Chondrocyte (in vitro differentiated cells): ENCODE data around the gene KCNH3. TPM values are rescaled to one million over a fixed set of nuclear protein-coding genes. Genes with fewer than 3 reads are reported as not detected.
"Not testable (repeated sequence)": the region's sequence is repeated elsewhere in the genome, so short reads cannot be mapped to it uniquely, and the experiment has no call there.

Experiments
- DNase-seq: peaks from one replicate; pipeline ENCODE4 v3.0.0; 2021; ENCODE audit warnings: mixed read lengths, low spot score
- H3K27ac Mint-ChIP-seq: one replicate; pipeline ENCODE4 v1.8.0; 2021; ENCODE audit warnings: mild to moderate bottlenecking, moderate library complexity, mixed read lengths; ENCODE audit not compliant: unreplicated experiment
- H3K27me3 Mint-ChIP-seq: 2 replicates; pipeline ENCODE4 v1.8.0; 2021; ENCODE audit warnings: low read depth, mixed read lengths
- H3K36me3 Mint-ChIP-seq: 2 replicates; pipeline ENCODE4 v1.8.0; 2021; ENCODE audit warnings: low read depth, mixed read lengths
- H3K4me1 Mint-ChIP-seq: 2 replicates; pipeline ENCODE4 v1.8.0; 2021; ENCODE audit warnings: low read depth, mild to moderate bottlenecking, mixed read lengths
- H3K4me3 Mint-ChIP-seq: one replicate; pipeline ENCODE4 v1.8.0; 2021; ENCODE audit warnings: mild to moderate bottlenecking, moderate library complexity, mixed read lengths; ENCODE audit not compliant: unreplicated experiment
- H3K9me3 Mint-ChIP-seq: 2 replicates; pipeline ENCODE4 v1.8.0; 2021; ENCODE audit warnings: low read depth, mixed read lengths
- total RNA-seq: library from RNA; stranded (reverse); gene quantifications from 3 replicates; pipeline ENCODE4 v1.2.1, GENCODE V29; 2021
- TF ChIP-seq, protein P1 (sequence below): fragments of 200-600 bp; sonication (generic); IDR thresholded peaks from 2 replicates; pipeline ENCODE4 v1.5.0; 2021; ENCODE audit warnings: antibody characterized with exemption, mild to moderate bottlenecking, moderate library complexity

The KCNH3 gene
- total RNA-seq, 1 donor from 2014 or later: 0.27 TPM

DNA sequence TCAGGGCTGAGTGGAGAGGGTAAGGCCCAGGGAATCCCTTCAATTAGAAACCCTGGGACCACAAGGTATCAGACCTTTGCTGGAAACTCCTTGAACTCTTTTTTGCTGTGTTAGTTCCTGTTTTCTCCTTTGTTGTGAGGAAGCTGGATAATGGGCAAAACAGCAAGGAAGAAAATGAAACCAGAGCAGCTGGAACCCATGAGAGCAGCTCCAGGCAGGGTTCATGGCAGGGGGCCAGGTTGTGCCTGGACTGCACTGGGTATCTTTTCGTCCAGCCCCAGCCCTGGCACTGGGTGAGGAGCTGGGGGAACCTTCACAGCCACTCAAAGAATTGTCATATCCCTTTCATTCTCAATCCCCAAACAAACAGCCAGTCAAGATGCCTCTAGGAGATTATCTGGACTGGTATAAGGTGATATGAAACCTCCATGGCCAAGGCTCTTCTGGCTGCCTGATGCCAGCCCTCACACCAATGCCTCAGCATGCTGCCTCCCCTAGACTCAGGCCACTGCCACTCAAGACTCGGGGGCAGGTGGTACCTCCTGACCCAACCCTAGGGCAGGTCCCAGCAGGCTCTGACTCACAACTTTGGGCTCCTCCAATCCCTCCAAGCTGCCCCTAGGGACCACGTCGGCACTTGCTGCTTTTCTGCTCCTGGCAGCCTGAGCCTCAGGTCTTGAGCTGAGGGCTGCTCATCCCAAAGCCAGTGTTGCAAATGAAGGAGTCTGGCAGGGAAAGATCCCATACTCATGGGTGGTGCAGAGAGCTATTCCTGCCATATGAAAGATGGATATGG lies 50.1 kb downstream of the KCNH3 start:
- Mint-ChIP-seq H3K9me3 (peaks cover 8% of the 10 kb centered on the region), H3K27me3 (no peaks in the 10 kb centered on the region), H3K4me3 (no peak overlapping the region), H3K4me1 (peaks cover 38% of the 10 kb centered on the region), H3K27ac (no peak overlapping the region), H3K36me3 (peaks cover 6% of the 10 kb centered on the region)
- DNase-seq: no peak
- TF ChIP-seq, protein P1, sequence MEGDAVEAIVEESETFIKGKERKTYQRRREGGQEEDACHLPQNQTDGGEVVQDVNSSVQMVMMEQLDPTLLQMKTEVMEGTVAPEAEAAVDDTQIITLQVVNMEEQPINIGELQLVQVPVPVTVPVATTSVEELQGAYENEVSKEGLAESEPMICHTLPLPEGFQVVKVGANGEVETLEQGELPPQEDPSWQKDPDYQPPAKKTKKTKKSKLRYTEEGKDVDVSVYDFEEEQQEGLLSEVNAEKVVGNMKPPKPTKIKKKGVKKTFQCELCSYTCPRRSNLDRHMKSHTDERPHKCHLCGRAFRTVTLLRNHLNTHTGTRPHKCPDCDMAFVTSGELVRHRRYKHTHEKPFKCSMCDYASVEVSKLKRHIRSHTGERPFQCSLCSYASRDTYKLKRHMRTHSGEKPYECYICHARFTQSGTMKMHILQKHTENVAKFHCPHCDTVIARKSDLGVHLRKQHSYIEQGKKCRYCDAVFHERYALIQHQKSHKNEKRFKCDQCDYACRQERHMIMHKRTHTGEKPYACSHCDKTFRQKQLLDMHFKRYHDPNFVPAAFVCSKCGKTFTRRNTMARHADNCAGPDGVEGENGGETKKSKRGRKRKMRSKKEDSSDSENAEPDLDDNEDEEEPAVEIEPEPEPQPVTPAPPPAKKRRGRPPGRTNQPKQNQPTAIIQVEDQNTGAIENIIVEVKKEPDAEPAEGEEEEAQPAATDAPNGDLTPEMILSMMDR: no peak

DNA sequence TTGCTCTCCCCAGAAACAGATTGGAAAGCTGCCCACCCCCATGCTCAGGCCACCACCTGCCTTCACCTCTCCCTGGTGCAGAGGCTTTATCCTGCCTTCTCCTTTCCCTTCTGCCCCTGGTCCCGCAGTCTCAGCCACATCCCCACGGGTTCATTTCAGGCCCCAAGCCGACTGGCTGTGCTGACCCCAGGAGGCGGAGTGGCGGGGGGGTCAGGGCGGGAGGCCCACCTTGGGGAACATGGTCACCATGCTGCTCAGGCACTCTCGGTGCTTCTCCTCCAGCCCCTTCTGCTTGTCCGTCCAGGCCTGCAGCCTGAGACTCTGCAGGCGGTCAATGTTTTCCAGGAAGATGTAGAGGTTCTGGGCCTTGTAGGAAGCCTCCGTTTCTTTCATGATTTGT lies 59.7 kb downstream of the KCNH3 start:
- Mint-ChIP-seq H3K9me3 (no peaks in the 10 kb centered on the region), H3K36me3 (peaks cover 4% of the 10 kb centered on the region), H3K4me1 (no peaks in the 10 kb centered on the region), H3K27me3 (no peaks in the 10 kb centered on the region), H3K4me3 (no peak overlapping the region), H3K27ac (no peak overlapping the region)
- TF ChIP-seq, protein P1: no peak
- DNase-seq: no peak

DNA sequence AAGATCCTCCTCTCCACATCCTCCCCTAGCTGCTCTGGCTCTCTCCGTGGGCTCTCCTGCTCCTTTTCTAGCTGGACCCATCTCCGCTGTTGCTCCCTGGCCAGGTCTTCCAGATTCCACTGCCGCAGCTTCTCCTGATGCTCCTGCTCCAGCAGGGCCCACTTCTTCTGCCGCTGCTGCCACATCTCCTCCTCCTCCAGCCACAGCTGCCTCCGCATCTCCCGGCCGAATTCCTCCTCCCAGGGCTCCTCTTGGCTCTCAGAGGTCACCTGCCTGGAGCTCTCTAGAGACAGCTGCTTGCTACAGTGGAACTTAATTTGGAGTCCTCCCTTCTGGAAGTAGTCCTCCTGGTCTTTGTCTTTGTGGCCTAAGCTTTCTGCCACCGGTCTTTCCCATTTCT lies 61.1 kb downstream of the KCNH3 start:
- peaks cover 4% of the 10 kb centered on the region for H3K36me3 Mint-ChIP-seq
- H3K4me3 Mint-ChIP-seq: no peak overlapping the region
- H3K27ac Mint-ChIP-seq: no peak overlapping the region
- DNase-seq: no peak
- no peaks in the 10 kb centered on the region for H3K9me3 Mint-ChIP-seq
- TF ChIP-seq, protein P1: no peak
- no peaks in the 10 kb centered on the region for H3K4me1 Mint-ChIP-seq
- no peaks in the 10 kb centered on the region for H3K27me3 Mint-ChIP-seq

DNA sequence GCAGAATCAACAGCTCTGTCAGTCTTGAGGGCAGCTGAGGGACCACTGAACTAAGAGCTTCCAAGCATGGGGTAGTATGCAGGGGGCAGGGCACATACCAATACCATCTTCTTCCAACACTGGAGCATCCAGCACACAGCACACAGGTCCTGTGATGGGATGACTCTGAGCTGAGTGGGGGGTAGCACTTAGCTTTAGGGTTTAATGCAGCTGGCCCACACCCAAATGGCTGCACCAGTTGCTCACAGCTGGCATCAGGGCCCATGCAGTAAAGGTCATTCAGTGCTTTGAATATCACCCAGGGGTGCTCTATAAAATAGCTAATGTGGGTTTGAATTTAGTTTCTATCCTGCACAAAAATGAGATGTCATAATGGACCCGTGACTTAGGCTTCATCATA lies 64.9 kb downstream of the KCNH3 start:
- H3K27me3 Mint-ChIP-seq: no peaks in the 10 kb centered on the region
- TF ChIP-seq, protein P1: no peak
- no peaks in the 10 kb centered on the region for H3K4me1 Mint-ChIP-seq
- no peak overlapping the region for H3K27ac Mint-ChIP-seq
- no peak for DNase-seq
- no peak overlapping the region for H3K4me3 Mint-ChIP-seq
- peaks cover 4% of the 10 kb centered on the region for H3K36me3 Mint-ChIP-seq
- H3K9me3 Mint-ChIP-seq: no peaks in the 10 kb centered on the region

DNA sequence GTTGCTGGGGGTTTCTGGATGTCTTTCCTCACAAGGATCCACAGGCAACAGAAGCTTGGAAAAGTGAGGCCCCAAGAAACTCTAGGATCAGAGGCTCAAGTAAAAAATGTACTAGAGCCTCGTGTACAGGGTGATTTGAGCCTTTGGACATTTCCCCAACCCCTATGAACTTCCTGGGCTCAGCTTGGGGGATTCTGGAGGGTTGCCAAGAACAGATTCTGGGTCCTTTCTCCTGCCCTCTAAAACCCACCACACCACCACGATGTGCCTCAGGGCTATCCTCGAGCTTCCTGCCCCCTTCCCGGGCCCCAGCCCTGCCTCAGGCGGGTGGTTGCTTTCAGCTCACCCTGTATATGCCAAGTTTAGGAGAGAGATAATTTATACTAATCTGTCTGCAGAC lies 66.0 kb downstream of the KCNH3 start:
- DNase-seq: no peak
- Mint-ChIP-seq H3K9me3 (no peaks in the 10 kb centered on the region), H3K27me3 (no peaks in the 10 kb centered on the region), H3K4me3 (no peak overlapping the region), H3K27ac (no peak overlapping the region), H3K4me1 (no peaks in the 10 kb centered on the region), H3K36me3 (peaks cover 4% of the 10 kb centered on the region)
- TF ChIP-seq, protein P1: no peak

DNA sequence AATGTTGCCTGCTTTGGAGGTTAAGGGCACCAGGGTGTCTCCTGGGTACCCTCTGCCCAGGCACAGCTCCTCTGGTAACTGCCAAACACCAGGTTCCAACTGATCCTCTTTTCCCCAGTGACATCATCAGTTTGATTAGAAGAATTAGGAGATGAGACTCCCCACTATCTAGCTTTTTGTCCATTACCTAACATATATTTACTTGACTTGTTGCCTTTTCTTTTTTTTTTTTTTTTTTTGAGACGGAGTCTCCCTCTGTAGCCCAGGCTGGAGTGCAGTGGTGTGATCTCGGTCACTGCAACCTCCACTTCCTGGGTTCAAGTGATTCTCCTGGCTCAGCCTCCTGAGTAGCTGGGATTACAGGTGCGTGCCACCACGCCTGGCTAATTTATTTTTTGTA lies 66.7 kb downstream of the KCNH3 start, which contains the start of gene FAM186B:
TSS of gene FAM186B (minus strand) at position 101 of the 400 bp plus-strand sequence. CDS start 162 bp downstream, outside the sequence.
- not testable (repeated sequence) for H3K4me1 Mint-ChIP-seq, H3K36me3 Mint-ChIP-seq, H3K27me3 Mint-ChIP-seq, H3K27ac Mint-ChIP-seq, DNase-seq, H3K4me3 Mint-ChIP-seq, H3K9me3 Mint-ChIP-seq
